ENCODE data around the gene KPNA6.
"Not testable (repeated sequence)": the region's sequence is repeated elsewhere in the genome, so short reads cannot be mapped to it uniquely, and the experiment has no call there.

DNA sequence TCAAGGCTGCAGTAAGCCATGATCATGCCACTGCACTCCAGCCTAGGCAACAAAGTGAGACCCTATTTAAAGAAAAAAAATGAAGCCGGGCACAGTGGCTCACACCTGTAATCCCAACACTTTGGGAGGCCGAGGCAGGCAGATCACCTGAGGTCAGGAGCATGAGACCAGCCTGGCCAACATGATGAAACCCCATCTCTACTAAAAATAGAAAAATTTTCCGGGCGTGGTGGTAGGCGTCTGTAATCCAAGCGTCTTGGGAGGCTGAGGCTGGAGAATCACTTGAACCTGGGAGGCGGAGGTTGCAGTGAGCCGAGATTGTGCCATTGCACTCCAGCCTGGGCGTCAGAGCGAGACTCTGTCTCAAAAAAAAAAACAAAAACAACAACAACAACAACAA is 57.8 kb downstream of the KPNA6 start:
- TF ChIP-seq EZH2phosphoT487 (conservative IDR thresholded peaks at IDR 0.05; ENCODE audit: low read length); CTCF (IDR thresholded peaks at IDR 0.05; ENCODE audit: insufficient read depth, low read length, poor library complexity, severe bottlenecking): not testable (repeated sequence)

All from SU-DHL-6 (cell line).